ENCODE data around the gene ALK.

The ALK gene

GRCh38 chr2:29921560-29921915 lies at the start of gene ALK:
ALK (minus strand) TSS chr2:29921586; CDS start chr2:29920659, 927 bp downstream.
- no peak within 1 kb of the TSS for H3K4me3 ChIP-seq (ENCODE audit: control insufficient read depth, low read depth, low read length)
- DNase-seq (ENCODE audit: low read depth), result peak; percentile 73
- TF ChIP-seq CTCF (conservative IDR thresholded peaks at IDR 0.05; ENCODE audit: control insufficient read depth, insufficient read depth, low read depth, low read length), result no peak

- H3K4me3 ChIP-seq (ENCODE audit: control insufficient read depth, low read depth, low read length), result no peak overlapping the region
- no peak for DNase-seq (ENCODE audit: low read depth)
- no peak for TF ChIP-seq CTCF (conservative IDR thresholded peaks at IDR 0.05; ENCODE audit: control insufficient read depth, insufficient read depth, low read depth, low read length)
Observed at GRCh38 chr2:29966266-29966665, 44.9 kb upstream of the ALK start.

- no peak overlapping the region for H3K4me3 ChIP-seq (ENCODE audit: control insufficient read depth, low read depth, low read length)
- no peak for DNase-seq (ENCODE audit: low read depth)
- no peak for TF ChIP-seq CTCF (conservative IDR thresholded peaks at IDR 0.05; ENCODE audit: control insufficient read depth, insufficient read depth, low read depth, low read length)
Observed at GRCh38 chr2:29963972-29964570, 42.7 kb upstream of the ALK start.

GRCh38 chr2:29962922-29963321 lies 41.5 kb upstream of the ALK start:
- no peak for TF ChIP-seq CTCF (conservative IDR thresholded peaks at IDR 0.05; ENCODE audit: control insufficient read depth, insufficient read depth, low read depth, low read length)
- H3K4me3 ChIP-seq (ENCODE audit: control insufficient read depth, low read depth, low read length), result no peak overlapping the region
- no peak for DNase-seq (ENCODE audit: low read depth)

- TF ChIP-seq CTCF (conservative IDR thresholded peaks at IDR 0.05; ENCODE audit: control insufficient read depth, insufficient read depth, low read depth, low read length), result no peak
- DNase-seq (ENCODE audit: low read depth), result no peak
- no peak overlapping the region for H3K4me3 ChIP-seq (ENCODE audit: control insufficient read depth, low read depth, low read length)
Observed at GRCh38 chr2:29954316-29954715, 32.9 kb upstream of the ALK start.

GRCh38 chr2:29952973-29953372 lies 31.6 kb upstream of the ALK start:
- no peak overlapping the region for H3K4me3 ChIP-seq (ENCODE audit: control insufficient read depth, low read depth, low read length)
- TF ChIP-seq CTCF (conservative IDR thresholded peaks at IDR 0.05; ENCODE audit: control insufficient read depth, insufficient read depth, low read depth, low read length), result no peak
- DNase-seq (ENCODE audit: low read depth), result no peak

GRCh38 chr2:29951576-29951975 lies 30.2 kb upstream of the ALK start:
- no peak for TF ChIP-seq CTCF (conservative IDR thresholded peaks at IDR 0.05; ENCODE audit: control insufficient read depth, insufficient read depth, low read depth, low read length)
- no peak overlapping the region for H3K4me3 ChIP-seq (ENCODE audit: control insufficient read depth, low read depth, low read length)
- DNase-seq (ENCODE audit: low read depth), result no peak
